ENCODE measurements around the gene ENGASE. TPM values are rescaled to one million over a fixed set of nuclear protein-coding genes. Genes with fewer than 3 reads are reported as not detected.

ENGASE gene
- total and polyA plus RNA-seq, 2 experiments from 2014 or later = 9.0 to 27.1 TPM

- Mint-ChIP-seq H3K4me3 (no peak overlapping the region), H3K27ac (no peak overlapping the region), H3K9me3 (no peaks in the 10 kb centered on the region), H3K36me3 (ENCODE audit: low read depth) (peaks cover 3% of the 10 kb centered on the region; the same call in 1 of the 3 replicates), H3K27me3 (ENCODE audit: insufficient read depth, low read depth, poor library complexity) (no peaks in the 10 kb centered on the region), H3K4me1 (peaks cover 15% of the 10 kb centered on the region)
- no peak for ATAC-seq
- Histone ChIP-seq H3K9me2 (ENCODE audit: insufficient read depth) (no peaks in the 10 kb centered on the region), H3K4me3 (no peak overlapping the region), H3K36me3 (ENCODE audit: insufficient read depth) (no peaks in the 10 kb centered on the region), H4K20me1 (replicated peaks; ENCODE audit: insufficient read depth) (no peaks in the 10 kb centered on the region), H3K4me2 (no peak overlapping the region), H3K27me3 (ENCODE audit: insufficient read depth) (no peaks in the 10 kb centered on the region), H2AFZ (no peak overlapping the region), H3K79me2 (replicated peaks; ENCODE audit: insufficient read depth) (no peaks in the 10 kb centered on the region), H3K4me1 (ENCODE audit: insufficient read depth) (peaks cover 8% of the 10 kb centered on the region; the same call in 1 of the 2 replicates), H3F3A (replicated peaks; ENCODE audit: low read depth) (no peaks in the 10 kb centered on the region), H3K27ac (ENCODE audit: low read depth) (no peak overlapping the region)
- no peak for DNase-seq (ENCODE audit: low spot score)
- TF ChIP-seq ETS1 (IDR thresholded peaks at IDR 0.05) (no peak), CTCF (conservative IDR thresholded peaks at IDR 0.05; ENCODE audit: low read depth in 2 of 2) (no peak), EZH2phosphoT487 (IDR thresholded peaks at IDR 0.05; ENCODE audit: unreplicated experiment) (no peak), EZH2 (IDR thresholded peaks at IDR 0.05; ENCODE audit: low read depth, unreplicated experiment) (no peak), POLR2AphosphoS5 (IDR thresholded peaks at IDR 0.05; ENCODE audit: low read depth) (no peak), JUNB (IDR thresholded peaks at IDR 0.05; ENCODE audit: unreplicated experiment) (no peak), REST (IDR thresholded peaks at IDR 0.05; ENCODE audit: unreplicated experiment) (no peak), ZNF114 (CRISPR knock-in tag; IDR thresholded peaks at IDR 0.05) (no peak)
Measured at GRCh38 chr17:79094261-79094660, 19.6 kb downstream of the ENGASE start.

Measured in GM23338 (cell line).